Naive thymus-derived CD8-positive, alpha-beta T cell (primary cell): ENCODE results near the gene HPCA. TPM values are rescaled to one million over a fixed set of nuclear protein-coding genes. Genes with fewer than 3 reads are reported as not detected.

Experiments
- ATAC-seq, 2 donors: fragments of 150-1000 bp; cut with Tn5 transposase in 1 of 2; sonication (Bioruptor Pico), chemical (Tn5 transposase) in 1 of 2; 1 replicate in 1 of 2; 2 replicates in 1 of 2; pipeline ENCODE4 v1.10.0; 2021; ENCODE audit warnings: mild to moderate bottlenecking in 2 of 2, moderate library complexity in 2 of 2
- POLR2A ChIA-PET: fragments of 350-600 bp; sonication (Branson Sonifier 250); formaldehyde crosslinking; loops from one replicate; lab custom pipeline; 2021; ENCODE audit warnings: antibody characterized with exemption; lab: Charles Lee
- DNase-seq, 10 donors: peaks; one replicate each; pipeline versions ENCODE4 v3.0.0 to v3.0.0-alpha.2; 2020 to 2022
- H3K27ac Mint-ChIP-seq, 10 donors: one replicate each; pipeline ENCODE4 v1.8.0; 2020 to 2022; ENCODE audit warnings: mild to moderate bottlenecking in 10 of 10, mixed read lengths in 10 of 10, moderate library complexity in 4 of 10, inconsistent platforms in 1 of 10
- H3K27me3 Mint-ChIP-seq, 5 donors: one replicate each; pipeline ENCODE4 v1.8.0; 2021 to 2022; ENCODE audit warnings: mixed read lengths in 5 of 5
- H3K36me3 Mint-ChIP-seq, 3 donors: one replicate each; pipeline ENCODE4 v1.8.0; 2020 to 2022; ENCODE audit warnings: mixed read lengths in 3 of 3, mild to moderate bottlenecking in 2 of 3, inconsistent platforms in 1 of 3
- H3K4me1 Mint-ChIP-seq, 4 donors: one replicate each; pipeline ENCODE4 v1.8.0; 2021 to 2022; ENCODE audit warnings: mixed read lengths in 4 of 4
- H3K4me3 Mint-ChIP-seq, 10 donors: one replicate each; pipeline ENCODE4 v1.8.0; 2020 to 2022; ENCODE audit warnings: mild to moderate bottlenecking in 10 of 10, mixed read lengths in 10 of 10, moderate library complexity in 6 of 10, inconsistent platforms in 1 of 10
- H3K9me3 Mint-ChIP-seq, 9 donors: one replicate each; pipeline ENCODE4 v1.8.0; 2020 to 2022; ENCODE audit warnings: mixed read lengths in 9 of 9, mild to moderate bottlenecking in 3 of 9, inconsistent platforms in 1 of 9, moderate library complexity in 1 of 9
- polyA plus RNA-seq, 3 donors: library from polyadenylated mRNA; unstranded; fragments of 300-500 nt; fragmentation: Illumina TruSeq; gene quantifications; one replicate each; pipeline ENCODE4 v1.2.3, GENCODE V29; 2021
- total RNA-seq, 8 experiments: library from RNA in 2 of 8; stranded (reverse) in 2 of 8; gene quantifications; one replicate each; pipeline ENCODE4 v1.2.3 and lab custom pipeline; 2021 to 2026

The HPCA gene
- total and polyA plus RNA-seq, 5 experiments from 2014 or later: not detected

- H3K27me3 Mint-ChIP-seq: peaks cover 29 to 68% (median 47%) of the 10 kb centered on the region in 5 donors
Observed at GRCh38 chr1:32918179-32918578, 31.9 kb downstream of the HPCA start.

GRCh38 chr1:32919811-32920733 lies 33.8 kb downstream of the HPCA start:
- no peak overlapping the region for H3K27ac Mint-ChIP-seq
- peaks cover 11 to 23% (median 15%) of the 10 kb centered on the region in 4 donors for H3K4me1 Mint-ChIP-seq
- ATAC-seq (no peak), DNase-seq (no peak)
- H3K9me3 Mint-ChIP-seq: peaks cover 0 to 4% (median 0%) of the 10 kb centered on the region in 9 donors
- POLR2A ChIA-PET: no interaction called here
- peaks cover 39 to 80% (median 61%) of the 10 kb centered on the region in 5 donors for H3K27me3 Mint-ChIP-seq
- peaks cover 0 to 4% (median 1%) of the 10 kb centered on the region in 3 donors for H3K36me3 Mint-ChIP-seq
- H3K4me3 Mint-ChIP-seq: no peak overlapping the region

More at GRCh38 chr1:32918179-32918578, 31.9 kb downstream of the HPCA start:
- H3K9me3 Mint-ChIP-seq: no peaks in the 10 kb centered on the region
- no peak overlapping the region for H3K4me3 Mint-ChIP-seq
- H3K36me3 Mint-ChIP-seq: no peaks in the 10 kb centered on the region
- peaks cover 4 to 6% (median 5%) of the 10 kb centered on the region in 4 donors for H3K4me1 Mint-ChIP-seq
- DNase-seq: no peak
- no peak overlapping the region for H3K27ac Mint-ChIP-seq
- POLR2A ChIA-PET: no interaction called here
- ATAC-seq: no peak

- DNase-seq (no peak), ATAC-seq (no peak)
- Mint-ChIP-seq H3K36me3 (peaks cover 0 to 4% (median 1%) of the 10 kb centered on the region in 3 donors), H3K4me1 (peaks cover 18 to 31% (median 22%) of the 10 kb centered on the region in 4 donors), H3K9me3 (peaks cover 0 to 4% (median 0%) of the 10 kb centered on the region in 9 donors), H3K27ac (no peak overlapping the region), H3K4me3 (no peak overlapping the region), H3K27me3 (peaks cover 47 to 80% (median 65%) of the 10 kb centered on the region in 5 donors)
- POLR2A ChIA-PET: interaction anchor here (0.5 kb wide), 1 partner anchor 95 kb away, joined by 3 read pairs; no protein-coding TSS in a partner anchor
Observed at GRCh38 chr1:32920833-32921232, 34.5 kb downstream of the HPCA start.

- Mint-ChIP-seq H3K36me3 (peaks cover 0 to 7% (median 1%) of the 10 kb centered on the region in 3 donors), H3K4me1 (peaks cover 17 to 26% (median 19%) of the 10 kb centered on the region in 4 donors), H3K4me3 (peak overlapping the region in 9 of 10 donors; percentile 57 to 81 (median 71)), H3K27me3 (peaks cover 35 to 68% (median 57%) of the 10 kb centered on the region in 5 donors), H3K27ac (peak overlapping the region in 1 of 10 donors; percentile 24), H3K9me3 (peaks cover 0 to 4% (median 0%) of the 10 kb centered on the region in 9 donors)
- ATAC-seq: peak; percentile 60 to 72
- peak in 1 of 10 donors; percentile 14 for DNase-seq
- POLR2A ChIA-PET: interaction anchor here (0.9 kb wide), 1 partner anchor 40 kb away, joined by 3 read pairs; the partner anchor contains the start of gene RNF19B
Observed at GRCh38 chr1:32924881-32925344, 38.6 kb downstream of the HPCA start.

GRCh38 chr1:32925403-32926162 lies 39.3 kb downstream of the HPCA start:
- Mint-ChIP-seq H3K4me1 (peaks cover 17 to 26% (median 19%) of the 10 kb centered on the region in 4 donors), H3K27ac (peak overlapping the region in 4 of 10 donors; percentile 53 to 78 (median 62)), H3K27me3 (peaks cover 32 to 61% (median 53%) of the 10 kb centered on the region in 5 donors), H3K36me3 (peaks cover 0 to 7% (median 1%) of the 10 kb centered on the region in 3 donors), H3K9me3 (peaks cover 0 to 4% (median 0%) of the 10 kb centered on the region in 9 donors), H3K4me3 (peak overlapping the region; percentile 57 to 81 (median 68))
- ATAC-seq: peak; percentile 75 to 82
- peak in 6 of 10 donors; percentile 2 to 29 (median 24) for DNase-seq
- POLR2A ChIA-PET: interaction anchor here (0.7 to 0.9 kb wide), 2 partner anchors 39 to 108 kb away, joined by 3 to 9 read pairs; partner anchors contain the start of genes RNF19B and S100PBP

GRCh38 chr1:32926562-32926961 lies 40.3 kb downstream of the HPCA start:
- peaks cover 30 to 51% (median 47%) of the 10 kb centered on the region in 5 donors for H3K27me3 Mint-ChIP-seq
- peaks cover 0 to 7% (median 1%) of the 10 kb centered on the region in 3 donors for H3K36me3 Mint-ChIP-seq
- peak overlapping the region in 1 of 10 donors; percentile 24 for H3K27ac Mint-ChIP-seq
- no peak for DNase-seq
- ATAC-seq: no peak
- peaks cover 0 to 4% (median 0%) of the 10 kb centered on the region in 9 donors for H3K9me3 Mint-ChIP-seq
- peak overlapping the region in 2 of 10 donors; percentile 12 to 36 for H3K4me3 Mint-ChIP-seq
- peaks cover 17 to 26% (median 19%) of the 10 kb centered on the region in 4 donors for H3K4me1 Mint-ChIP-seq
- POLR2A ChIA-PET: interaction anchor here (0.7 kb wide), 1 partner anchor 109 kb away, joined by 9 read pairs; the partner anchor contains the start of gene S100PBP

GRCh38 chr1:32927441-32927840 lies 41.1 kb downstream of the HPCA start:
- Mint-ChIP-seq H3K36me3 (peaks cover 0 to 7% (median 1%) of the 10 kb centered on the region in 3 donors), H3K9me3 (peaks cover 0 to 4% (median 0%) of the 10 kb centered on the region in 9 donors), H3K4me3 (no peak overlapping the region), H3K4me1 (peaks cover 17 to 26% (median 19%) of the 10 kb centered on the region in 4 donors), H3K27ac (no peak overlapping the region), H3K27me3 (peaks cover 27 to 43% (median 39%) of the 10 kb centered on the region in 5 donors)
- ATAC-seq (no peak), DNase-seq (no peak)
- POLR2A ChIA-PET: no interaction called here

GRCh38 chr1:32928285-32928684 lies 42.0 kb downstream of the HPCA start:
- Mint-ChIP-seq H3K4me1 (peaks cover 17 to 27% (median 19%) of the 10 kb centered on the region in 4 donors), H3K9me3 (peaks cover 0 to 4% (median 0%) of the 10 kb centered on the region in 9 donors), H3K4me3 (no peak overlapping the region), H3K36me3 (peaks cover 0 to 7% (median 1%) of the 10 kb centered on the region in 3 donors), H3K27me3 (peaks cover 19 to 34% (median 30%) of the 10 kb centered on the region in 5 donors), H3K27ac (no peak overlapping the region)
- POLR2A ChIA-PET: no interaction called here
- no peak for ATAC-seq
- no peak for DNase-seq

GRCh38 chr1:32928715-32929114 lies 42.4 kb downstream of the HPCA start:
- Mint-ChIP-seq H3K4me3 (no peak overlapping the region), H3K27me3 (peaks cover 15 to 30% (median 26%) of the 10 kb centered on the region in 5 donors), H3K27ac (no peak overlapping the region), H3K36me3 (peaks cover 0 to 4% (median under 1%) of the 10 kb centered on the region in 3 donors), H3K4me1 (peaks cover 14 to 27% (median 18%) of the 10 kb centered on the region in 4 donors), H3K9me3 (peaks cover 0 to 4% (median 0%) of the 10 kb centered on the region in 9 donors)
- POLR2A ChIA-PET: no interaction called here
- no peak for DNase-seq
- no peak for ATAC-seq

GRCh38 chr1:32929366-32929765 lies 43.1 kb downstream of the HPCA start:
- ATAC-seq: no peak
- H3K27me3 Mint-ChIP-seq: peaks cover 11 to 23% (median 19%) of the 10 kb centered on the region in 5 donors
- DNase-seq: no peak
- H3K4me3 Mint-ChIP-seq: no peak overlapping the region
- H3K36me3 Mint-ChIP-seq: peaks cover 0 to 3% (median 0%) of the 10 kb centered on the region in 3 donors
- no peak overlapping the region for H3K27ac Mint-ChIP-seq
- H3K4me1 Mint-ChIP-seq: peaks cover 13 to 22% (median 15%) of the 10 kb centered on the region in 4 donors
- POLR2A ChIA-PET: no interaction called here
- H3K9me3 Mint-ChIP-seq: peaks cover 0 to 2% (median 0%) of the 10 kb centered on the region in 9 donors

- H3K9me3 Mint-ChIP-seq: no peaks in the 10 kb centered on the region
- POLR2A ChIA-PET: no interaction called here
- no peak for ATAC-seq
- no peak overlapping the region for H3K4me3 Mint-ChIP-seq
- H3K36me3 Mint-ChIP-seq: peaks cover 0 to 13% (median 1%) of the 10 kb centered on the region in 3 donors
- H3K4me1 Mint-ChIP-seq: peaks cover 0 to 6% (median under 1%) of the 10 kb centered on the region in 4 donors
- H3K27me3 Mint-ChIP-seq: peaks cover 0 to 6% (median 0%) of the 10 kb centered on the region in 5 donors
- no peak overlapping the region for H3K27ac Mint-ChIP-seq
- DNase-seq: no peak
Observed at GRCh38 chr1:32931760-32932159, 45.5 kb downstream of the HPCA start.
